Stimulated activated CD4-positive, alpha-beta T cell treated with anti-CD3 and anti-CD28 coated beads, TNF-alpha, amount 100 ng/mL, for 1 hour (primary cell): Measurements from ENCODE around the gene P4HA2.
"Not testable (repeated sequence)": the region's sequence is repeated elsewhere in the genome, so short reads cannot be mapped to it uniquely, and the experiment has no call there.

Source experiments
- DNase-seq, 3 donors: peaks; one replicate each; pipeline ENCODE4 v3.0.0-alpha.2; 2020; ENCODE audit warnings: low read depth in 3 of 3, low spot score in 1 of 3

The P4HA2 gene

GRCh38 chr5:132150565-132150964 lies 77.1 kb downstream of the P4HA2 start:
- DNase-seq, result no peak

- no peak for DNase-seq
Observed at GRCh38 chr5:132147663-132148062, 80.0 kb downstream of the P4HA2 start.

GRCh38 chr5:132145326-132145725 lies 82.3 kb downstream of the P4HA2 start:
- DNase-seq, result not testable (repeated sequence)

- no peak for DNase-seq
Observed at GRCh38 chr5:132143148-132143547, 84.5 kb downstream of the P4HA2 start.

GRCh38 chr5:132142459-132142858 lies 85.2 kb downstream of the P4HA2 start:
- DNase-seq, result no peak
